HG02798 (cell line): ENCODE measurements around the gene ZCCHC3.
"Not testable (repeated sequence)": the region's sequence is repeated elsewhere in the genome, so short reads cannot be mapped to it uniquely, and the experiment has no call there.

ENCODE experiments used
- ATAC-seq: cut with Tn5 transposase; IDR thresholded peaks from one replicate; pipeline ENCODE4 v1.9.1; 2021; ENCODE audit warnings: mild to moderate bottlenecking; ENCODE audit not compliant: unreplicated experiment, poor library complexity

ZCCHC3 gene, protein sequence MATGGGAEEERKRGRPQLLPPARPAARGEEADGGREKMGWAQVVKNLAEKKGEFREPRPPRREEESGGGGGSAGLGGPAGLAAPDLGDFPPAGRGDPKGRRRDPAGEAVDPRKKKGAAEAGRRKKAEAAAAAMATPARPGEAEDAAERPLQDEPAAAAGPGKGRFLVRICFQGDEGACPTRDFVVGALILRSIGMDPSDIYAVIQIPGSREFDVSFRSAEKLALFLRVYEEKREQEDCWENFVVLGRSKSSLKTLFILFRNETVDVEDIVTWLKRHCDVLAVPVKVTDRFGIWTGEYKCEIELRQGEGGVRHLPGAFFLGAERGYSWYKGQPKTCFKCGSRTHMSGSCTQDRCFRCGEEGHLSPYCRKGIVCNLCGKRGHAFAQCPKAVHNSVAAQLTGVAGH

DNA sequence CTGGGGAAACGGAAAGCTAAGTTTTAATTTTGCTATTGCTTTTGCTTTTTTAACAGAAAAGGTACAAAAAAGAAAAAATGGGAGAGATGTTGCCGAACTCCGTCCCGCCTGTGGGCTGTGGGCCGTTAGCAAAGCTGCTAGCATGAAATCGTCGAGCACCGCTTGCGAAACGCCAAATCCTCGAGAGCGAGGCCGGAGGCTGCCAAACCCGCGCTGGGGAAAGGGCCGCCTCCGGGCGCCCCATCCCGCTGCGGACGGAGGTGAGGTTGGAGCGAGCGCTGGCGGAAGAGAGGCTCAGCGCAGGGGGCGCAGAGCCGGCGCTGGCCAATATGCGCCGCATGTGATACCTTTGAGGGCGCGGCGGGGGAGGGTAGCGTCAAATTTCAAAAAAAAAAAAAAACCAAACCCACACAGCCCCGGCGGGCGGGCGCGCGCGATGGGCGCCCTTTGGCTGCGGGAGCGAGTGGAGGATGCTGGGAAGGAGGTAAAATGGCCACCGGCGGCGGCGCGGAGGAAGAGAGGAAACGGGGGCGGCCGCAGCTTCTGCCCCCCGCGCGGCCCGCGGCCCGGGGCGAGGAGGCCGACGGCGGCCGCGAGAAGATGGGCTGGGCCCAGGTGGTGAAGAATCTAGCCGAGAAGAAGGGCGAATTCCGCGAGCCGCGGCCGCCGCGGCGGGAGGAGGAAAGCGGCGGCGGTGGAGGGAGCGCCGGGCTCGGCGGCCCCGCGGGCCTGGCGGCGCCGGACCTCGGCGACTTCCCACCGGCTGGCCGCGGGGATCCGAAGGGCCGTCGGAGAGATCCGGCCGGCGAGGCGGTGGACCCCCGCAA, at the start of gene ZCCHC3:
Gene ZCCHC3 (plus strand): TSS at position 473 of the 827 bp plus-strand sequence. CDS start 17 bp downstream, at position 490.
- ATAC-seq, result peak; percentile 80

DNA sequence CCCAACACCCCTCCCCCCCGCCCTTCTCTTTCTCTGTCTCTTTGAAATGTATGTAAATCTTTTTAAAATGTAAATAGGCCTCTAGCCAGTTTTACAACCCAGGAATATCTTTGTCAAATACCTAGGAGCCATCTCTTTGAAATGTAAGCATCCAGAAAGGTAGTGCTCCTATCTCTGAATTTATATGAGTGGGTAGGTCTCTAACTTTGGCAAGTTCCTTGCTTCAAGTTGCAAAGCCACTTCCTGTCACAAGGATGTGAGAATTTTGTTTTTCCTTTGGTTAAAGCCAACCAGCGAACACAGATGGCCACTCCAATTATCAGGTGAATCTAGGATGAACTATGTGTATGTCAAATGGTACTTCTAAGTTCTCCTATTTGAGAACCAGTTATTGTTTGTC, 46.0 kb upstream of the ZCCHC3 start:
- no peak for ATAC-seq

DNA sequence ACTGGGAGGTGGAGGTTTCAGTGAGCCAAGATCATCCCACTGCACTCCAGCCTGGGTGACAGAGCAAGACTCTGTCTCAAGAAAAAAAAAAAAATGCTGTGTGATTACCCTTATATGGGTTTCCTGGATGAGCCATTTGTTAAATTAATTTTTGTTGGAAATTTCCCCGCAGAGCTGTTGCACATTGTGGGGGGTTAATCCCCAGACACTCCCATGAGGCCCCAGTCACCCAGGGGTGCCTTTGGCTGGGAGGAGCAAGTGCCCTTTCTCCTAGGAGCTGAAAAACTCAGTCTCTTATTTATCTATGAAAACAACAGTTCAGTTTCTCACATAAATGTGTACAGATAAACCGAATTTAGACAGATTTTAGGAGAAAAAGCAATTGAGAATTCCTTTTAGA, 44.6 kb upstream of the ZCCHC3 start:
- ATAC-seq, result no peak

DNA sequence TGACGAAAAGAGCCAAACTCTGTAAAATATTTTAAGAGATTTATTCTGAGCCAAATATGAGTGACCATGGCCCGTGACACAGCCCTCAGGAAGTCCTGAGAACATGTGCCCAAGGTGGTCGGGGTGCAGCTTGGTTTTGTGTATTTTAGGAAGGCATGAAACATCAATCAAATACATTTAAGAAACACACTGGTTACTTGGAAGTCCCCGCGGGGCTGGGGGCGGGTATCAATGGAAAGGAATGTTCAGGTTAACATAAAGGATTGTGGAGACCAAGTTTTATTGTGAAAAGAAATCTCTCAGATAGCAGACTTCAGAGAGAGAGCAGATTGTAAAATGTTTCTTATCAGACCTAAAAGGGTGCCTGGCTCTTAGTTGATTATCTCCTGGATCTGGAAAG, 43.9 kb upstream of the ZCCHC3 start:
- ATAC-seq, result not testable (repeated sequence)

DNA sequence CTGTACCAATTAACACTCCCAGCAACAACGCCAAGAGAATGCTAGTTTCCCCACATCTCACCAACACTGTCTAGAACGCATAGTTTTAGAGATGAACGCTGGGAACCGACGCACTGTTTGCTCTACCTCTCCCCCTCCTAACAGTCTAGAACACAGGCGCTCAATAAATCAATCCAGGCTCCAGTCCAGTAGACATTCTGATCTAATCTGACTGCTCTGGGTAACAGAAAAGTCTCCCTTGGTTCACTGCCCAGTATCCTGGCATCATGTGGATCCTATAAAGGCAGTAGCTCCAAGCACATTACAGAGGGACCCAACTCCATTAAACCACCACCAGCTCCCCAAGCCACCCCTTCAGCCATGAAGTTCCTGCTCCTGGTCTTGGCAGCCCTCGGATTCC, 40.0 kb upstream of the ZCCHC3 start, which contains the start of gene DEFB132:
Gene DEFB132 (plus strand): TSS at position 306 of the 400 bp plus-strand sequence. CDS start 55 bp downstream, at position 361.
- no peak for ATAC-seq

DNA sequence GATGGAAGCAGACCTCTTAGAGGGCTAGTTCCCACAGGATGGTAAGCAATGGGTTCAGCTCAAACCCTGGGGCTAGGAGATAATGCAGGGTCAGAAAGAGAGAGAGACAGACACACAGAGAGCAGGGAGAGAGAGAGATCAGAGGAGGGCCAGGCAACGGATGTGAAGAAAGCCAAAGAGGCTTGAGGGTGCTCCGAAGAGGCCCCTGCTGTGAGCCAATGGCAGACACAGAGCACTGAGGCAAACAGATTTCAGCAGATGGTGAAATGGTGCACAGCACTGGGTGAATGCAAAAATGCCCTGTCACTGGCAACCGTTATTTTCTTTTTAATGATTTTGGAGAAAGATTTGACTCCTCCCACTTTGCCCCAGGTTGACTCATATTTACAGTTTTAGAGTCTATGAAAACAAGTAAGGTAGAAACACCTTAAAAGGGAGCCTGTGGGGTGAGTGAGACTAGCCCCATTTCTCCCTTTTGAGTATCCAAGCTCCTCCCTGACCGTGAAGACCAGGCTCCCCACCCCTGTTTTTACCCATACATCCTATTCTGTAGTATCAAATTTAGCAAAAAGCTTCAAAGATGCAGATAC, 39.0 kb upstream of the ZCCHC3 start:
- ATAC-seq, result no peak

DNA sequence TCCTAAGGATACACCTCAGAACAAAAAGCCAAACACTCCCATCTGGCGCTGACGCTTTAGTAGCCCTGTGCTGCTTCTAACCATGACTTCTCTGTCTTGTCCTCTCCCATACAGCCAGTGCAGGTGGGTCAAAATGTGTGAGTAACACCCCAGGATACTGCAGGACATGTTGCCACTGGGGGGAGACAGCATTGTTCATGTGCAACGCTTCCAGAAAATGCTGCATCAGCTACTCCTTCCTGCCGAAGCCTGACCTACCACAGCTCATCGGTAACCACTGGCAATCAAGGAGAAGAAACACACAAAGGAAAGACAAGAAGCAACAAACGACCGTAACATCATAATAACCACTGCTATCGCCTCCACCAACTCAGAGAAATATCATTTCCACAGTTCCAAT, 38.4 kb upstream of the ZCCHC3 start:
- ATAC-seq, result no peak

DNA sequence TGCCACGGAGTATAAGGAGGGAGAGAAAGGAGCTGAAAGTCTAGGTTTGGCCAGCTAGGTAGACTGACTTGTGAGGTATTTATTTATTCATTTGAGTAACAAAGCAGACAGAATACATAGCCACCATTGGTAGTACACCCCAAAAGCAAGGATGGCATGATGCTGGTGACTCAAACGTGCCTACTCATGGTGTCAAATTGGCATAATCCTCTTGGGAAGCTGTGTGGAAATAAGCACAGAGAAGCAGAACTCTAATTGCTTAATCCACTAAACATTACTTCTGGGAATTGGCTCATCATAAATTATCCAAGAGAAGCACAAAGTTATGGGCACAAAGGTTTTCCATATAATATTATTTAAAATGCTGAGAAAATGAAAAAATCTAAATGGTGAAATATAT, 37.4 kb upstream of the ZCCHC3 start:
- ATAC-seq, result no peak

DNA sequence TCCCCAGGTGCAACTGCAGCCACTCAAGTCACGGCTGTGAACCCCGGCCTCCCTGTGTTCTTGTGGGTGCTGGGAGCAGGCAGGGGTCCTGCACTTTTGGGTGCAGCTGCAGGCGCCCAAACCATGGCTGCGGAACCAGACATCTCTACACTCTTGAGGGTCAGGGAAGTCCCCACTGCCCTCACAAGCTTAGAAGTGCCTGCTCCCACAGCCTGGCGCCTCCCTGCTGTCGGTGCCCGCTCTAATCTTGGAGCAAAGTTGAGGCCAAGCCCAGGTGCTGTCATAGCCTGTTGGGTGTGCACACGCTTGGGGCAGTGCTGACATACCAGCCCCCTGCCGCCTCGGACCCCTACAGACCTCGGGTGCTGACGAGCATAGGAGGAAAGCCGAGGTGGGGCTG, 33.7 kb upstream of the ZCCHC3 start:
- ATAC-seq, result no peak

DNA sequence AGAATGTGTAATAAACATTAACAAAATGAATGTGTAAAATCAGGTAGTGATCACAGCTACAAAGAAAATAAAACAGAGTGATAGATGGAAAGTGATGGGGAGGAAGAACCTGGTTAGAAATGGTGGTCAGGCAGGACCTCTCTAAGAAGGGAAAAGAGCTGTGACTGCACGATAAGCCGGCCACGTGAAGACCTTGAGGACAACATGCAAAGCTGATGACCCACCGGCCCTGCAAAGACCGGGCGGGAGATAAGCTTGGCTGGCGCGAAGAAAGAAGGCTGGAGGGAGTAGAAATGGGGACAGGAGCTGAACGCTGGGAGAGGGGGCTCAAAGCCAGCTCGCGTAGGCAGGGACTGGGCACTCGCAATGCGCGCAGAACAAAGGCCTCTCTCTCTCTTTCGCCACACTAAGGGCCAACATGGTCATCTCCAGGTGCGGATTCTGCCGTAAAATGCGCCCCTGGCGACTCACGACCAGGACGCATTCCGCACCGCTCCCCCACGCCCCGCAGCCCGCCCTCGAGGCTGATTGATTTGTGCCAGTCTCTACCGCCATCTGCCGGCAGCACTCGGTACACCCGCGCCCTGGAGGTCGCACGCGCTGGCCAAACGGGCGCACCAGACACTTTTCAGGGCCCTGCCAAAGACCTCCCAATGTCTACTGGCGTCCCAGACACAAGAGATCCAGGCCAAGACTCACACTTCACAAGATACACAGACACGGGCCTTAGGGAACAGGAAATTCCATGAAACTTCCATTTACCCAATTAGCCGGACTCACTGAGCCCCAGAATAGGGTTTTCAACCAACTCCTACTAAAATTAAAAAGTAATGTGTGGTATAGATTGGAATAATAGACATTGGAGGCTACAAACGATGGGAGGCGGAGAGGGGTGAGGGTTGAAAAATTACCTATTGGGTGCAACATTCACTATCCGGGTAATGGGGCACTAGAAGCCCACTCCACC, 30.5 kb upstream of the ZCCHC3 start:
- peak; percentile 93 for ATAC-seq

DNA sequence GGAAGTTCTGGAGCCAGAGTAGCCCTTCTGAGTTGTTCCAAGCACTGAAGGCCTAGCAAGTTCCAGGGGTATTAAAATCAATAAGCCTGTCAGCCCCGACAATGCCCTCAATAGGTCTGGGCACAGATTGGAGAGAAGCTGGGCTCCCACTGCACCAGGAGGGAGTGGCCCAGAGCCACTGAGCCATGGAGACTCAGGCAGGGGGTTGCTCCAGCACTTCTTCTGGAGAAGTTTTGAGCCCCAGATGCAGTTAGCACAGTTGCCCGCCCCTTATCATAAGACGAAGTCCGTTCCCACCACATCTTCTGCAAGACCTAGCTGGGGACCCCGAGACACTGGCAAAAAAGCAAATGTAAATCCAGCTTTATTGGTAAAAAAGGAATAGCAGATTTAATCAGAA, 26.9 kb upstream of the ZCCHC3 start:
- ATAC-seq, result no peak

DNA sequence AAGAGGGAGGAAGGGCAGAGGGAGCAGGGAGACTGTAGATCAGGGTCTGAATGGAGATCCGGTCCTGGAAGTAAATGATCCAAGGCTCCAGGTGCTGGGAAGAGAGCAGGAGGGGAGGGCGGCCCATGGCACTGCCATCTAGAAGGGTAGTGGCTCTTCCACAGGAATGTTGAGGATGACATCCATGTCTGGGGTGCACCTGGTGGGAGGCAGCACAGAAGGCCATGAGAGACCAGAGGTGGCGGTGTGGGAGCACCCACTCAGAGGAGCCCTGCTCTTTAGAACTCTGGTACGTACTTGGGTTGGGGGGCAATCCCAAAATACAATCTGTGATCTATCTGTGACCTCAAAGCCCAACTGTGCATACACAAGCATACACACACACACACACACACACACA, 26.3 kb upstream of the ZCCHC3 start:
- no peak for ATAC-seq

DNA sequence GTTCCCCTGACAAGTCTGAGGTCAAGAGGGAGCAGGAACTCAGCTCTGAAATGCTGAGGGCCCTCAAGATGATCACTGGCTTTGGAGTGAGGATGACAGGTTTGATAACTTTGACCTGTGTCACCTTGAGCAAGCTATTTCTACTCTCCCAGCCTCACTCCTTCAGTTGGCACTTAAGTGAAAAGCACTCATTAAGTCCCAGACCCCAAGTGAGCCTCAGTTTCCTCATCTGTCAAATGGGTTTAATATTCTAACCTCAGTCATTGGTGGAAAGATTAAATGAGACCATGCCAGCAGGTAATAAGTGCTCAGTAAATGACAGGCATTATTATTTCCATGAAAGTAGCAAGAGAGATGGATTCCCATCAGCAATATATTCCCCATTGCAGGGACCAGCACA, 25.8 kb upstream of the ZCCHC3 start:
- no peak for ATAC-seq

DNA sequence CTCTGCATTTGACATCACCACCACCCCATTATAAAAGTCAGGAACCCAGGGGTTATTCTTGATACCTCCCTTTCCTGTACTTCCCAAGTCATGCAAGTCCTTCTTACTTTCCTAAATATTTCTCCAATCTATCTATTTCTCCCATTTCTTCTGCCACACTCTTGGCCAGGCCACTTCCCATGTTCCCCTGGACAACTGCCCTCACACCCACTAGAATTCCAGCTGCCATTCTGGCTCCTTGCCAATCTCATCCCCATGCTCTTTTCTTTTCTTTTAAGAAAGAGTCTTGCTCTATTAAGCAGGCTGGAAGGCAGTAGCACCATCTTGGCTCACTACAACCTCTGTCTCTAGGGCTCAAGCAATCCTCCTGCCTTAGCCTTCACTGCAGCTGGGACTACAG, 24.7 kb upstream of the ZCCHC3 start:
- no peak for ATAC-seq

DNA sequence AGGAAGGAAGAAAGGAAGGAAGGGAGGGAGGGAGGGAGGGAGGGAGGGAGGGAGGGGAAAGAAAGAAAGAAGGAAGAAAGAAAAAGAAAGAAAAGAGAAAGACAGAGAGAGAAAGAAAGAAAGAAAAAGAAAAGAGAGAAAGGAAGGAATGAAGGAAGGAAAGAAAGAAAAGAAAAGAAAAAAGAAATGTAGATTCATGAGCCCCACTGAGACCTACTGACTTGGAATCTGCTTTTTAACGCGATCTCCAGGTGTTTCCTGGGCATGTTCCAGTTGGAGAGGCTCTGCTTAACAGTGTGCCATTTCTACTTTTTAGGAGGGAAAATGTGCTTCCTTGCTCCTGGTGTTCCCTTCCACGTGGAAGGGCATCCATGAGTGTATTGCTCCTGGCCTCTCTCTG, 23.5 kb upstream of the ZCCHC3 start:
- no peak for ATAC-seq

DNA sequence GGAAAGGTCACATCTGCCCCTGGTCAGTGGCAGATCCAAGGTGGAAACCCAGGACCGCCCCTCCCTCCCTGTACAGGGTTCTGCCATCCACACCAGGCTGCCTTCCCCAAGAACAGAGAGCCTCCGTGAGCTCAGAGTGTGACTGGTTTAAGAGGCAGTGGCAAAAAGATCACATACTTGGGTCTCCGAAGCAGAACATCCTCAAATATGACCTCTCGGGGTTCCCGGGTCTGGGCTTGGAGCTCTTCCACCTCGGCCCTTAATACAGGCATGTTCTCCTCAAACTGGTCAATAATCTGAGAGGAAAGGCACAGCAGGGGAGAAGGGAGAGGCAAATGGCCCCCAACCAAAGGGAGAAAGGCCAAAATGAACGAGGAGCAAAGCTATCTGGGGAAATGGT, 21.6 kb upstream of the ZCCHC3 start:
- ATAC-seq, result no peak

DNA sequence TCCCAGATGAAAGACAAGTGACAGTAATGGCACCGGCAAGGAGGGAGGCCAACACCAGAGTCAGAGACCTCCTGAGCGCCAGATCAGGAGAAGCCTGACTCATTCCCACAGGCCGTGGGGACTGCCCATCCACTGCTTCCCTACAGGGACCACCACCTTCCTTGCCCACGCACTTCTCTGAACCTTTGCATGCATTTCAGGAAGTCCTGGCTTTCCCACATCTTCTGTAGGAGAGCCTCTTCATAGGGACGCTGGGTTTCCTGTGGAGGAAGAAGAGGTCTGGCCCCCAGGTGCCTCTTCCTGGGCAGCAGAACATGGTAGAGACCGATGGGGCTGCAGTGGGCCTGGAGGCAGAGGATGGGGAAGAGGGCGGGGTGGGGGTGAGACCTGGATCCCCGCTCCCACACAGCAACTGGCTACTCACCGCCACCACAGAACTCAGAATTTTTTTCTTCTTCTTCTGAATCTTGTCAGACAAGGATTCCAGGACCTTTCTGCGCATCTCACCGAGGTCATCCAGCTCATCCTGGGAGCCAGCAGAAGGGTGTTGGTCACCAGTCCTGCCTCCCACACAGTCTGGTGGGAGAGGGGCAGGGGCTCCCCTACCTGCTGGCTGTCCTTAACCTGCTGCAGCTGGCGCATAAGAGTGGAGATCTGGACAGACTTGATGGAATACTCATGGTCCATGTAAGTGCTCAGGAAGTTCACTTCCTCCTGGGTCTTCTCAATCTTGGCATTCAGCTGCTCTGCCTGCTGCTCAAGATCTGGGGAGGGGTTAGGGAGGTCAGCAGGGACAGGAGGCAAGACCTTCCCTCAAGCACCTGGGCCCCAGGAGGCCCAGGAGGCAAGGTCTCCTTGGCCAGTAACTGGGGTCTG, 20.5 kb upstream of the ZCCHC3 start:
- ATAC-seq, result no peak

DNA sequence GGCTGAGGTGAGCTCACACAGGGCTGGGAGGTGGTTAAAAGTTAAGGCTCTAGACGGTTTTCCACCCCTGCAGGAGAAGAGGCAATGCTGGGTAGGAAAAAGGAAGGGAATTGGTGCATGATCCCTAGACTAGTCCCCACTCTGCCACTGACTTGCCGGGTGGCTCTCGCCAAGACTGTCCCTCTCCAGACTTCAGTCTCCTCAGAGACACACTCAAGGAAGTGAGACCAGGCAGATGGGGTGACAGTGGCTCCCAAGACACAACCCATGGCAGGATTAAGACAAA, 19.9 kb upstream of the ZCCHC3 start:
- no peak for ATAC-seq

DNA sequence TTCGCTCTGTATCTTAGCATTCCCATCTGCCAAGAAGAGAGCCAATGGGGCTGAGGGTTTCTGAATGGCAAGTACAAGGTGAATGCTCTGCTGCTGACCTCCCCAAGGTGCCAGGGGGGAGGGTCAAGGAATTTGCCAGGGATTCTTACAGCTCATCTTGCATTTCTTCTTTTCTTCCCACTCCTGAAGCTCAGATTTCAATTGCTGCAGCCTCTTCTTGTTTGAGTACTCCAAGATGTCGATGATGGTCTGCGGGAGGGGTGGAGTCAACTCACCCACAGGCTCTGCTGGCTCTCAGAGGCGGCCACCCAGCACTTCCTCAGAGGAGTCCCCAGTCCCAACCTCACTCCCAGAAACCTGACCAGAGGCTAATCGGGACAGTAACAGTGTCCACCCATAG, 19.2 kb upstream of the ZCCHC3 start:
- no peak for ATAC-seq
